ENCODE results near the gene TSC2.

GRCh38 chr16:2088759-2089358, 41.1 kb downstream of the TSC2 start:
- TF ChIP-seq CTCF (IDR thresholded peaks at IDR 0.05): no peak
- no peak for TF ChIP-seq POLR2A (IDR thresholded peaks at IDR 0.05)
- no peak for TF ChIP-seq POLR2AphosphoS5 (IDR thresholded peaks at IDR 0.05)
- no peak for TF ChIP-seq EP300 (IDR thresholded peaks at IDR 0.05)

All from upper lobe of left lung (tissue), 4 donors.